ENCODE measurements around the gene LRP8. TPM values are rescaled to one million over a fixed set of nuclear protein-coding genes. Genes with fewer than 3 reads are reported as not detected.

The LRP8 gene
- total RNA-seq, 6 experiments from 2014 or later, result 7.2 to 14.9 (median 13.0) TPM

DNA sequence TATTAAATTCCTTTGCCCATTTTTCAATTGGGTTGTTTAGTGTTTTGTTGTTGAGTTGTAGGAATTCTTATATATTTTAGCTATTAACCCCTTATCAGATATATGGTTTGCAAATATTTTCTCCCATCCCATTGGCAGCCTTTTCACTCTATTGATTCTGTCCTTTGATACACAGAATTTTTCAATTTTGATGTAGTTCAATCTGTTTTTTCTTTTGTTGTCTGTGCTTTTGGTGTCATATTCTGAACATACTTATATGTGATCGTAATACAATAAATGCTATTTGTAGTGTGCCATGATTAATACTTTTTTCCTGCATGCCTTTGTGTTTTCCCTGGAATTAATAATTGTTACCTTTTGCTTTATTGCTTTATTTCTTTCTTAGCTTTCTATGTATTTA, 7.8 kb upstream of the LRP8 start:
- H3K27ac Mint-ChIP-seq, result no peak overlapping the region
- H3K4me3 Mint-ChIP-seq, result no peak overlapping the region
- H3K27me3 Mint-ChIP-seq (ENCODE audit: insufficient read depth), result peaks cover 2% of the 10 kb centered on the region

DNA sequence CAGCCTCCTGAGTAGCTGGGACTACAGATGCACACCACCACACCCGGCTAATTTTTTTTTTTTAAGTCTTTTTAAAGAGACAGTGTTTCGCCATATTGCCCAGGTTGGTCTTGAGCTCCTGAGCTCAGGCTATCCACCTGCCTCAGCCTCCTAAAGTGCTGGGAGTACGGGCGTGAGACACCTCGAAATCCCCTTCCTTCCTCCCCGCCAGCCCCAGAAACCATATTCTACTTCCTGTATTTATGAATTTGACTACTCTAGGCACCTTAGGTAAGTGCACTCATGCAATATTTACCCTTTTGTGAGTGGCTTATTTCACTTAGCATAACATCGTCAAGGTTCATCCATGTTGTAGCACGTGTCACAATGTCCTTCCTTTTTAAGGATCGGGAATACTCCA, 6.9 kb upstream of the LRP8 start:
- H3K9me3 Mint-ChIP-seq, result no peaks in the 10 kb centered on the region
- no peak overlapping the region for H3K4me3 Mint-ChIP-seq
- no peak for DNase-seq
- TF ChIP-seq, protein P1, sequence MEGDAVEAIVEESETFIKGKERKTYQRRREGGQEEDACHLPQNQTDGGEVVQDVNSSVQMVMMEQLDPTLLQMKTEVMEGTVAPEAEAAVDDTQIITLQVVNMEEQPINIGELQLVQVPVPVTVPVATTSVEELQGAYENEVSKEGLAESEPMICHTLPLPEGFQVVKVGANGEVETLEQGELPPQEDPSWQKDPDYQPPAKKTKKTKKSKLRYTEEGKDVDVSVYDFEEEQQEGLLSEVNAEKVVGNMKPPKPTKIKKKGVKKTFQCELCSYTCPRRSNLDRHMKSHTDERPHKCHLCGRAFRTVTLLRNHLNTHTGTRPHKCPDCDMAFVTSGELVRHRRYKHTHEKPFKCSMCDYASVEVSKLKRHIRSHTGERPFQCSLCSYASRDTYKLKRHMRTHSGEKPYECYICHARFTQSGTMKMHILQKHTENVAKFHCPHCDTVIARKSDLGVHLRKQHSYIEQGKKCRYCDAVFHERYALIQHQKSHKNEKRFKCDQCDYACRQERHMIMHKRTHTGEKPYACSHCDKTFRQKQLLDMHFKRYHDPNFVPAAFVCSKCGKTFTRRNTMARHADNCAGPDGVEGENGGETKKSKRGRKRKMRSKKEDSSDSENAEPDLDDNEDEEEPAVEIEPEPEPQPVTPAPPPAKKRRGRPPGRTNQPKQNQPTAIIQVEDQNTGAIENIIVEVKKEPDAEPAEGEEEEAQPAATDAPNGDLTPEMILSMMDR (IDR thresholded peaks at IDR 0.05), result no peak
- H3K4me1 Mint-ChIP-seq (ENCODE audit: low read depth), result no peaks in the 10 kb centered on the region
- H3K27me3 Mint-ChIP-seq (ENCODE audit: insufficient read depth), result peaks cover 2% of the 10 kb centered on the region; the same call in 1 of the 2 replicates
- H3K36me3 Mint-ChIP-seq (ENCODE audit: low read depth), result no peaks in the 10 kb centered on the region
- H3K27ac Mint-ChIP-seq, result no peak overlapping the region

More for the DNA sequence above, 7.8 kb upstream of the LRP8 start:
- TF ChIP-seq, protein P1 (IDR thresholded peaks at IDR 0.05), result no peak
- H3K9me3 Mint-ChIP-seq, result no peaks in the 10 kb centered on the region
- H3K36me3 Mint-ChIP-seq (ENCODE audit: low read depth), result no peaks in the 10 kb centered on the region
- no peak for DNase-seq
- H3K4me1 Mint-ChIP-seq (ENCODE audit: low read depth), result no peaks in the 10 kb centered on the region

DNA sequence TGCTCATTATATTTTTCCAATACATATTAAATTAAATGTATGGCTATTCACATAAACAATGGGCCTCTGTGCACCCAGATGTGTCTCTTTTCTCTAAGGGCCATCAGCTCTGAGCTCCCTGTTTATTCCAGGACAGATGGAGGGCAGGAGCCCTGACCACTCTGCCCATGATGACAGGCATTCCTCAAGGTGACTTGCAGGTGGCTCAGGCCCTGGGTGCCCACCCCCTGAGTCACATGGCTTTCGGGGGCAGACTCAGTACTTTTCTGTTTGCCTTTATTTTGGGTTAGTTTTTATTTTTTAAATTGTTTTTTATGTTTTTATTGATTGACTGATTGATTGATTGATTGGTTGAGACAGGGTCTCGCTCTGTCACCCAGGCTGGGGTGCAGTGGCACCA, 6.4 kb upstream of the LRP8 start:
- Mint-ChIP-seq H3K27ac (no peak overlapping the region), H3K27me3 (ENCODE audit: insufficient read depth) (peaks cover 2% of the 10 kb centered on the region; the same call in 1 of the 2 replicates), H3K4me1 (ENCODE audit: low read depth) (no peaks in the 10 kb centered on the region), H3K36me3 (ENCODE audit: low read depth) (no peaks in the 10 kb centered on the region), H3K4me3 (no peak overlapping the region), H3K9me3 (no peaks in the 10 kb centered on the region)
- TF ChIP-seq, protein P1 (IDR thresholded peaks at IDR 0.05), result no peak
- no peak for DNase-seq

DNA sequence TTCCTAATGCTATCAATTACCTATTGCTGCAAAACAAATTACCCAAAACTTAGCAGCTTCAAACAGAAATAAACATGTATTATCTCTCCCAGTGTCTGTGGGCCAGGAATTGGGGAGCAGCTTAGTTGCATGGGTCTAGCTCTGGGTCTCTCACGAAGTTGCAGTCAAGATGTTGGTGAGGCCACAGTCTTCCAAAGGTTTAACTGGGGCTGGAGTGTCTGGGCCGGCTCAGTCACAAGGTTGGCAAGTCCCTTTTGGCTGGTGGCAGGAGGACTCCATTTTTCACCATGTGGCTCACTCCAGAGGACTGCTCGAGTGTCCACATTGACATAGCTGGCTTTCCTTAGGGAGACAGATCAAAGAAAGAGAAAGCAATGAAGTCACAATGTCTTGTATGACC, 5.0 kb upstream of the LRP8 start:
- Mint-ChIP-seq H3K4me1 (ENCODE audit: low read depth) (0 out of 2 replicates have a peak, but pooled peaks cover 5% of the 10 kb centered on the region), H3K36me3 (ENCODE audit: low read depth) (no peaks in the 10 kb centered on the region), H3K4me3 (no peak overlapping the region), H3K27ac (no peak overlapping the region), H3K27me3 (ENCODE audit: insufficient read depth) (peaks cover 2% of the 10 kb centered on the region; the same call in 1 of the 2 replicates), H3K9me3 (no peaks in the 10 kb centered on the region)
- TF ChIP-seq, protein P1 (IDR thresholded peaks at IDR 0.05), result no peak
- no peak for DNase-seq

DNA sequence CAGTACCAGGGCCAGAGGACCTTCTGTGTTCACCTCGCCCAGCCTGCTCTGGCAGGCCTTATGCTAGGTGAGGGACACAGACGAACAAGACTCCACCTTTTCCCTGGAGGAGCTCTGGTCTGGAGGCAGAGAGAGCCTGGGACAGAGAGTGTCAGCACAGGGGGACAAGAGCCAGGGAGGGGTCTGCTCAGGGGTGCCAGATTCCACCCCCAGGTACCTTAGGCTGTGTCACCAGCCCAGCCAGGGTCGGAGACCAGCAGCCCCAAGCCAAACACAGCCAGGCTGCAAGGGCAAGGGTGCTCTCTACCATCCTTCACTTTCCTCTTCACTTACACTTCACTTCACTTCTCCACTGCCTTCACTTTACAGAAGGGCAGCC, 4.3 kb upstream of the LRP8 start:
- Mint-ChIP-seq H3K27me3 (ENCODE audit: insufficient read depth) (peaks cover 2% of the 10 kb centered on the region; the same call in 1 of the 2 replicates), H3K27ac (no peak overlapping the region), H3K9me3 (no peaks in the 10 kb centered on the region), H3K4me1 (ENCODE audit: low read depth) (0 out of 2 replicates have a peak, but pooled peaks cover 5% of the 10 kb centered on the region), H3K4me3 (no peak overlapping the region), H3K36me3 (ENCODE audit: low read depth) (no peaks in the 10 kb centered on the region)
- TF ChIP-seq, protein P1 (IDR thresholded peaks at IDR 0.05), result no peak
- no peak for DNase-seq

All from HFFc6 (cell line).